Tibial artery (tissue), 4 donors: Measurements from ENCODE around the gene LDLRAD3.

Experiments used
- DNase-seq, 2 donors: peaks; one replicate each; pipeline ENCODE4 v3.0.0-alpha.2; 2019
- H3K27ac ChIP-seq, 2 donors: fragments of 200-600 bp; sonication (generic) in 1 of 2; 1 replicate in 1 of 2; 2 replicates in 1 of 2; pipeline ENCODE4 v1.5.1; 2018 to 2019; ENCODE audit warnings: mild to moderate bottlenecking in 1 of 2
- H3K27me3 ChIP-seq, 2 donors: fragments of 200-600 bp; sonication (generic) in 1 of 2; one replicate each; pipeline versions ENCODE4 v1.5.1 to v1.6.0; 2016 to 2019
- H3K36me3 ChIP-seq, 3 donors: fragments of 200-600 bp; sonication (generic) in 2 of 3; one replicate each; pipeline ENCODE4 v1.5.1; 2016 to 2019; ENCODE audit warnings: mild to moderate bottlenecking in 2 of 3
- H3K4me1 ChIP-seq, 4 donors: fragments of 200-600 bp; sonication (generic) in 2 of 4; 1 replicate in 3 of 4; 2 replicates in 1 of 4; pipeline ENCODE4 v1.5.1; 2016 to 2019
- H3K4me3 ChIP-seq, 2 donors: fragments of 200-600 bp; sonication (generic) in 1 of 2; 1 replicate in 1 of 2; 2 replicates in 1 of 2; pipeline ENCODE4 v1.5.1; 2018 to 2019; ENCODE audit warnings: mild to moderate bottlenecking in 2 of 2
- H3K9me3 ChIP-seq, 3 donors: fragments of 200-600 bp; sonication (generic) in 1 of 3; one replicate each; pipeline ENCODE4 v1.5.1; 2016 to 2019
- CTCF ChIP-seq, 2 experiments: fragments of 200-600 bp in 1 of 2; fragments of 450-650 bp in 1 of 2; IDR thresholded peaks; one replicate each; pipeline ENCODE4 v1.5.1; 2017 to 2019; ENCODE audit warnings: antibody characterized with exemption in 2 of 2, mild to moderate bottlenecking in 1 of 2, moderate library complexity in 1 of 2
- intact Hi-C: fragments of 100-400 bp; cut with DNase I; formaldehyde crosslinking; loops from one replicate; pipeline ENCODE4 v1.15.0; 2023; ENCODE audit warnings: low total_unique reads

LDLRAD3 gene

GRCh38 chr11:36033936-36034335, 90.1 kb downstream of the LDLRAD3 start:
- intact Hi-C loops = no loop called here
- H3K27me3 ChIP-seq = no peaks in the 10 kb centered on the region
- no peak for DNase-seq
- no peak overlapping the region for H3K4me3 ChIP-seq
- H3K9me3 ChIP-seq = no peaks in the 10 kb centered on the region
- no peaks in the 10 kb centered on the region for H3K36me3 ChIP-seq
- H3K4me1 ChIP-seq = peaks cover 0 to 31% (median 25%) of the 10 kb centered on the region in 4 donors
- H3K27ac ChIP-seq = no peak overlapping the region
- no peak for TF ChIP-seq CTCF (IDR thresholded peaks at IDR 0.05)

GRCh38 chr11:36034551-36035331, 90.9 kb downstream of the LDLRAD3 start:
- H3K36me3 ChIP-seq = no peaks in the 10 kb centered on the region
- TF ChIP-seq CTCF (IDR thresholded peaks at IDR 0.05) = no peak
- no peaks in the 10 kb centered on the region for H3K27me3 ChIP-seq
- no peak overlapping the region for H3K4me3 ChIP-seq
- H3K9me3 ChIP-seq = no peaks in the 10 kb centered on the region
- intact Hi-C loops = no loop called here
- H3K27ac ChIP-seq = no peak overlapping the region
- no peak for DNase-seq
- H3K4me1 ChIP-seq = peaks cover 0 to 31% (median 25%) of the 10 kb centered on the region in 4 donors

DNA sequence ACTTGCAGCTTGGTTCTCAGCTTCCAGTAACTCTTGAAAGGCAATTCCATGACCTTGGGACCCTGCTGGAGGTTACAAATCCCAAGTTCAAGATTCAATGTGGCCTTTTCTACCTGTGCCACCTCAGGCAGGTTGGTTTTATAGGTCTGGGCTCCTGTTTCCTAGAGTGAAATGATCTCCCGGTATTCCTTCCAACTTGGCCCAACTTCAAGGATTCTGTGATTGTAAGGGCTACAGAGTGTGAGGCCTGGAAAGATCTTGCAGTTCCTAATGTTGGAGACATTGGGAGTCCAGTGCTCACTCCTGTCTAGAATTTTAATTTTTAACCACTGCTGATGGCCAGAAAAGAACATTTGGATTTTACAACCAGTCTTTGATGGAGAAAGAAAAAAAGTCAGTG, 91.6 kb downstream of the LDLRAD3 start:
- H3K4me1 ChIP-seq = peaks cover 0 to 29% (median 23%) of the 10 kb centered on the region in 4 donors
- TF ChIP-seq CTCF (IDR thresholded peaks at IDR 0.05) = no peak
- no peak overlapping the region for H3K27ac ChIP-seq
- H3K27me3 ChIP-seq = no peaks in the 10 kb centered on the region
- intact Hi-C loops = no loop called here
- no peaks in the 10 kb centered on the region for H3K9me3 ChIP-seq
- no peaks in the 10 kb centered on the region for H3K36me3 ChIP-seq
- H3K4me3 ChIP-seq = no peak overlapping the region
- no peak for DNase-seq

- intact Hi-C loops = no loop called here
- Histone ChIP-seq H3K27me3 (no peaks in the 10 kb centered on the region), H3K4me3 (no peak overlapping the region), H3K4me1 (peaks cover 0 to 23% (median 18%) of the 10 kb centered on the region in 4 donors), H3K27ac (no peak overlapping the region), H3K9me3 (no peaks in the 10 kb centered on the region), H3K36me3 (no peaks in the 10 kb centered on the region)
- no peak for DNase-seq
- no peak for TF ChIP-seq CTCF (IDR thresholded peaks at IDR 0.05)
Observed at GRCh38 chr11:36035999-36036398, 92.1 kb downstream of the LDLRAD3 start.

DNA sequence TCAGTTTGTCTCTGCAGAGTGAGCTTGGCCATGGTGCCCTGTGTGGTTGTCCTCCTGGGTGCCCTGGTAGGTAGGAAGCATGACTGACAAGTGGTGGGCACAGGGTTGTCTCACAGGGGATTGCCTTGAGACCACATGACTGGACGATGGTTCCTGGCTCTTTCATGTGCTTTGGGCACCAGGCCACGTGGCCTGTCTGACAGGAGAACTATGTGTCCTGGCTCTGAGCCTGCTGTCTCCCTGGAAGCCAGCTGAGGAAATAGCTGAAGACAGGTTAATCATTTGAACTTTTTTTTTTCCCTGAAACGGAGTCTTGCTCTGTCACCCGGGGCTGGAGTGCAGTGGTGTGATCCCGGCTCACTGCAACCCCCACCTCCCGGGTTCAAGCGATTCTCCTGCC, 93.2 kb downstream of the LDLRAD3 start:
- no peaks in the 10 kb centered on the region for H3K9me3 ChIP-seq
- peaks cover 0 to 14% (median 10%) of the 10 kb centered on the region in 4 donors for H3K4me1 ChIP-seq
- no peak overlapping the region for H3K4me3 ChIP-seq
- H3K27me3 ChIP-seq = no peaks in the 10 kb centered on the region
- TF ChIP-seq CTCF (IDR thresholded peaks at IDR 0.05) = no peak
- H3K27ac ChIP-seq = no peak overlapping the region
- no peaks in the 10 kb centered on the region for H3K36me3 ChIP-seq
- DNase-seq = no peak
- intact Hi-C loops = no loop called here
